GM19397 (cell line): ENCODE measurements around the gene ULK4.
"Not testable (repeated sequence)": the region's sequence is repeated elsewhere in the genome, so short reads cannot be mapped to it uniquely, and the experiment has no call there.

Experiments used
- ATAC-seq: cut with Tn5 transposase; IDR thresholded peaks from one replicate; pipeline ENCODE4 v1.9.1; 2021; ENCODE audit warnings: mild to moderate bottlenecking, moderate library complexity; ENCODE audit not compliant: unreplicated experiment

Gene ULK4

DNA sequence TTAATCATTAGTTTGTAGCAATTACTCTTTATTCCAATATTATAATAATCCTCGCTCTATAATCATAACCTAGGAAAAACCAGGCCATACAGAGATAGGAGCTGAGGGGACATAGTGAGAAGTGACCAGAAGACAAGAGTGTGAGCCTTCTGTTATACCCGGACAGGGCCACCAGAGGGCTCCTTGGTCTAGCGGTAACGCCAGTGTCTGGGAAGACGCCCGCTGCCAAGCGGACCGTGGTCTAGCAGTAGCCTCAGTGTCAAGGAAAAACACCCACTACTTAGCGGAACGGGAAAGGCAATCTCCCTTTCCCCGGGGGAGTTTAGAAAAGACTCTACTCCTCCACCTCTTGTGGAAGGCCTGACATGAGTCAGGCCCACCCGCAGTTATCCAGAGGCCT, 266.1 kb downstream of the ULK4 start:
- ATAC-seq: not testable (repeated sequence)

DNA sequence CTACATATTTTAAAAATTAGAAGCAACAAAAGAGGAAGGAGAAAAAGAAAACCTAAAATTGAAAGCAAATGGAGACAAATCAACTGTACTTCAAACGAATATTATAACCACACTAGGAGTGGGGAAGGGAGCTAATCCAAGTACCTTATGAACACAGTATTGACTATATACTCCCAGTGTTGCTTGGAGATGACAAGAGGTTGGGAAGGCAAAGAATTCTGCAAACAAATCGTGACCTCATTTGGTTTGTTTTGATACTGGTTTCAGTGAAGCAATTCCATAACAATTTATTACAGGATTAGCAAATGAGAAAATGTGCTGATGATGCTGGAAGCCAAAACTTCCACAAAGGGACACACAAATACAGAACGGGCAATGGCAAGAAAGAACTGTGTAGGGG, 268.1 kb downstream of the ULK4 start:
- no peak for ATAC-seq

DNA sequence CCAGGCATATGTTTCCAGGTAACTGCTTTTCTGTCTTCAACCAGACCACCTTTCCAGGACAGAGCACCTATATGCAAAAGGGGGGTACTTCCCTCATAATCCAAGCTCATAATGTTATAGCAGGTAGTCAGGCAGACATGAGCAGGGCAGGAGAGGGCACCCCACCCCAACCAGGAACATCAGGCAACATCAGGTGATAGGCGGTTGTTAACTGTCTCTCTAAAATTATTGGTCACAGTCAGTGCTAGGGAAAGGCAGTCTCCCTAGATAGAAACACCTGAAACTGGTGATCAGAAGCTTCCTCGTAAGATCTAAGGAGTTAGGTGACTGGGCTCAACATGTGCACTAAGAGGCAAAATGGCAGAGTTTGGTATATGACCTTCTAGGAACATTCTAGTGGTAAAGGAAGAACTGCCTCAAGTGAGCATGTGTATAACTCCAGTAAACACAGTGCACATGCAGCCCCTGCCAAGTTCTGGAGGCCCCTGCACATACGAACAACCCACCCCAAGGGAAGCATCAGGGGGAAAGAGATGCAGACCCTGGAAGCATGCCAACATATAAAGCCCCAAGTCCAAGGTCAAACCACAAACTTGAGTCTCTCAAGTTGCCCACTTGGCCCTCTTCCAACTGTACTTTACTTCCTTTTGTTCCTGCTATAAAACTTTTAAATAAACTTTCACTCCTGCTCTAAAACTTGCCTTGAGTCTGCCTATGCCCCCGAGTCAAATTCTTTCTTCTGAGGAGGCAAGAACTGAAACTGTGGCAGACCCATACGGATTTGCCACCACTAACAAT, 270.9 kb downstream of the ULK4 start:
- no peak for ATAC-seq

GRCh38 chr3:41688595-41689380, 273.1 kb downstream of the ULK4 start:
- no peak for ATAC-seq

GRCh38 chr3:41684797-41685735, 276.8 kb downstream of the ULK4 start:
- no peak for ATAC-seq

- ATAC-seq: no peak
These were observed 278.1 kb downstream of the ULK4 start for GRCh38 chr3:41683666-41684350.

- ATAC-seq: no peak
These were observed 278.9 kb downstream of the ULK4 start for GRCh38 chr3:41682996-41683395.

GRCh38 chr3:41682382-41682781, 279.5 kb downstream of the ULK4 start:
- ATAC-seq: no peak

DNA sequence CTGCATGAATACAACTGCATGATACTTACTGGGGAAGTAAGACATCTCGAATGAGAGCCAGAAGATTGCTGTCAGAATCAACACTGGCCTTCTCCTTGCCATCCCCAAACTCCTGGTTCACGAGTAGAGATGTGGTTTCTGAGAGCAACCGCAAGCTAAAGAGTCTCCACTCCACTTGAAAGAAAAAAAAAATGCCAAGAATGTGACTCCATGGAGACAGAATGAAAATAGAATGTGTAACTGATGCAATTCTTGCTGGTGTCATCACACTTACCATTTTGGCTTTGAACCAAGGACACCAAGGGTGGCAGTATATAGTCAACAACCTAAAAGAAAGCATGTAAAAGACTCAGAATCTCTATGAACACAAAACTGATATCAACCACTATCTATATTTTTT, 280.4 kb downstream of the ULK4 start:
- no peak for ATAC-seq

DNA sequence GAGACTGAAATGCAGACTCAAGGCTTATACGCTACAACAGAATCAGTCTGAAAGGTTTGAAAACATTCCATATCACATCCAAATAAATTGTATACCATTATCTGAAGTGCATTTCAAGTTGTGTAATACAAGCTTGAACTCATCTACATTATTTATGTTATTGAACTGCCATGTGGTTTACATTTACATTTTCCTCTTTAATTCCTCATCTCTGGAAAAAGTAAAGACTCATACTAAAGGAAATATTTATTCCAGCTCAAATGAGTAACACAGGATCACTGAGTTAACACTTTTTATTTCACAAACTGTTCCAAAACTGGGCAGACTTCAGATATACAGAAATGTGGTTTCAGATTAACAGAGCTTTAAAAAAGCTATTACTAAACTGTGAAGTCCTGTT, 282.5 kb downstream of the ULK4 start:
- no peak for ATAC-seq

DNA sequence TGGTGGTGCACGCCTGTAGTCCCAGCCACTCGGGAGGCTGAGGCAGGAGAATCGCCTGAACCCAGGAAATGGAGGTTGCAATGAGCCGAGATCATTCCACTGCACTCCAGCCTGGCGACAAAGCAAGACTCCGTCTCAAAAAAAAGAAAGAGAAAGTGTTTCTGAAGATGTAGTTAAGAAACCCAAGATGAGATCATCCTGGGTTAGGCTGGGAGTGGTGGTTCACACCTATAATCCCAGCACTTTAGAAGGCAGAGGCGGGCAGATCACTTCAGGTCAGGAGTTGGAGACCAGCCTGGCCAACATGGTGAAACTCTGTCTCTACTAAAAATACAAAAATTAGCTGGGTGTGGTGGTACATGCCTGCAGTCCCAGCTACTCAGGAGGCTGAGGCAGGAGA, 286.8 kb downstream of the ULK4 start:
- not testable (repeated sequence) for ATAC-seq

GRCh38 chr3:41674449-41674848, 287.5 kb downstream of the ULK4 start:
- no peak for ATAC-seq

DNA sequence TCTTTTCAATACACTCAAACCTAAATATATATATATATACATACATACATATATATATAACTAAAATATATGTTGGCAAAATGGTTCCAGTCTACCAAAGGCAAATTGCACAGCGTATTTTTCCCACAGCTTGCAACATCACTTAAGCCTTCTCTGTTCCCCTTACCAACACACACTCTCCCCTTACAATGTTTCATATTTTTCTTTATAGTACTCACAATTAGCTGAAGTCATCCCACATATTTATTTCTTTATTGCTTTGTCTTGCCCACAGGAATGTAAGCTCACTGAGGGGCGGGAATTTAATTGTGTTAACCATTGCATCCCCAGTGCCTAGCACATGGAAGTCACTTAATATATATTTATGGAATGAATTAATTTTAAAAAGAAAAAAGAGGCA, 288.3 kb downstream of the ULK4 start:
- ATAC-seq: no peak

GRCh38 chr3:41668379-41668778, 293.5 kb downstream of the ULK4 start:
- no peak for ATAC-seq

- no peak for ATAC-seq
These were observed 299.6 kb downstream of the ULK4 start for GRCh38 chr3:41662288-41662687.

GRCh38 chr3:41661796-41662195, 300.1 kb downstream of the ULK4 start:
- no peak for ATAC-seq

DNA sequence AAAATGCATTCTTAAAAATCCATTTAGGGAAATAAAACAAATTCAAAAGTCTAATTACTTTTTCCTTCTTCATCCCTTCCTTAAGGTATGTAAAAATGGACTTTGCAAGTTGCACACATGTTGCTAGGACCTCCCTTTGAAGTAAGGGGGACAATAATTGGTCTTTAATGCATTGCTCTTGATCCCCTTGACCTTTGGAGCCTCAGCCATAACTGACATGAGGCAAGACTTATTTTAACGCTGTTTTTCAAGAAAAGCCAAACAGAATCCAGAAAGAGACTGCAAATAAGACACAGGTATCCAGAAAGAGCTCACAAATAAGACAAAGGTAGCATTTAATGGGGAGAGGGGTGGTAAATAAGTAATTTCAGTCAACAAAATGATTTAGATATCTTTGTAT, 301.4 kb downstream of the ULK4 start:
- no peak for ATAC-seq

- ATAC-seq: no peak
These were observed 308.2 kb downstream of the ULK4 start for GRCh38 chr3:41653571-41654239.

GRCh38 chr3:41652931-41653330, 309.0 kb downstream of the ULK4 start:
- ATAC-seq: no peak

GRCh38 chr3:41652506-41652905, 309.4 kb downstream of the ULK4 start:
- no peak for ATAC-seq
